H9 (cell line): ENCODE data around the gene CD7. TPM values are rescaled to one million over a fixed set of nuclear protein-coding genes. Genes with fewer than 3 reads are reported as not detected.

Experiments used
- DNase-seq: peaks from one replicate; pipeline ENCODE4 v3.0.0-alpha.2; 2017
- H2AFZ ChIP-seq: one replicate; pipeline ENCODE4 v1.6.1; 2013; ENCODE audit warnings: mild to moderate bottlenecking, low read length, control low read depth, moderate library complexity
- H2AK5ac ChIP-seq: 2 replicates; pipeline ENCODE4 v1.6.1; 2013; ENCODE audit warnings: low read length, control low read depth, mixed read lengths; ENCODE audit not compliant: insufficient read length
- H2BK120ac ChIP-seq: one replicate; pipeline ENCODE4 v1.6.1; 2013; ENCODE audit warnings: low read depth, mild to moderate bottlenecking, low read length, control low read depth, inconsistent platforms; ENCODE audit not compliant: poor library complexity, severe bottlenecking
- H2BK12ac ChIP-seq: 2 replicates; pipeline ENCODE4 v1.6.1; 2013; ENCODE audit warnings: low read length, control low read depth, mixed read lengths, low read depth; ENCODE audit not compliant: insufficient read length
- H2BK15ac ChIP-seq: 2 replicates; pipeline ENCODE4 v1.6.1; 2013; ENCODE audit warnings: low read depth, low read length, control low read depth
- H2BK20ac ChIP-seq: one replicate; pipeline ENCODE4 v1.6.1; 2013; ENCODE audit warnings: low read depth, mild to moderate bottlenecking, low read length, control low read depth, inconsistent platforms; ENCODE audit not compliant: poor library complexity, severe bottlenecking
- H2BK5ac ChIP-seq: 2 replicates; pipeline ENCODE4 v1.6.1; 2013; ENCODE audit warnings: low read length, control low read depth, mixed read lengths; ENCODE audit not compliant: insufficient read length
- H3K14ac ChIP-seq: 2 replicates; pipeline ENCODE4 v1.6.1; 2013; ENCODE audit warnings: low read length, control low read depth; ENCODE audit not compliant: insufficient read depth
- H3K18ac ChIP-seq: 2 replicates; pipeline ENCODE4 v1.6.1; 2013; ENCODE audit warnings: low read depth, mild to moderate bottlenecking, mixed read lengths, low read length, control low read depth; ENCODE audit not compliant: insufficient read length
- H3K23ac ChIP-seq: 2 replicates; pipeline ENCODE4 v1.6.1; 2013; ENCODE audit warnings: low read length, control low read depth, mixed read lengths, low read depth; ENCODE audit not compliant: insufficient read length
- H3K23me2 ChIP-seq: 2 replicates; pipeline ENCODE4 v1.6.1; 2013; ENCODE audit warnings: low read depth, mild to moderate bottlenecking, mixed read lengths, low read length, control low read depth; ENCODE audit not compliant: insufficient read length, poor library complexity, severe bottlenecking
- H3K27ac ChIP-seq: 2 replicates; pipeline ENCODE4 v1.5.1; 2013; ENCODE audit warnings: low read length, control low read depth, mixed read lengths, low read depth; ENCODE audit not compliant: insufficient read length
- H3K27me3 ChIP-seq: 2 replicates; pipeline ENCODE4 v1.6.1; 2013; ENCODE audit warnings: low read length, control low read depth, inconsistent platforms; ENCODE audit not compliant: insufficient read depth
- H3K4ac ChIP-seq: 2 replicates; pipeline ENCODE4 v1.6.1; 2013; ENCODE audit warnings: low read depth, mild to moderate bottlenecking, control low read depth, inconsistent platforms, low read length, moderate library complexity
- H3K4me1 ChIP-seq: 2 replicates; pipeline ENCODE4 v1.6.1; 2013; ENCODE audit warnings: low read length, control low read depth, inconsistent platforms; ENCODE audit not compliant: insufficient read depth
- H3K4me2 ChIP-seq: 2 replicates; pipeline ENCODE4 v1.6.1; 2013; ENCODE audit warnings: low read length, control low read depth, mixed read lengths; ENCODE audit not compliant: insufficient read length, insufficient read depth
- H3K56ac ChIP-seq: 2 replicates; pipeline ENCODE4 v1.6.1; 2013; ENCODE audit warnings: low read depth, mild to moderate bottlenecking, mixed read lengths, low read length, control low read depth; ENCODE audit not compliant: insufficient read length
- H3K79me1 ChIP-seq: 2 replicates; pipeline ENCODE4 v1.6.1; 2013; ENCODE audit warnings: low read depth, mild to moderate bottlenecking, moderate library complexity, low read length, control low read depth, inconsistent platforms; ENCODE audit not compliant: insufficient read depth, poor library complexity, severe bottlenecking
- H3K79me2 ChIP-seq: 2 replicates; pipeline ENCODE4 v1.6.1; 2013; ENCODE audit warnings: low read length, control low read depth, inconsistent platforms; ENCODE audit not compliant: insufficient read depth
- H3K9ac ChIP-seq: 2 replicates; pipeline ENCODE4 v1.6.1; 2013; ENCODE audit warnings: low read length, control low read depth, mixed read lengths; ENCODE audit not compliant: insufficient read length; ENCODE audit errors: extremely low read depth
- H3K9me3 ChIP-seq: one replicate; pipeline ENCODE4 v1.6.1; 2013; ENCODE audit warnings: low read depth, low read length, inconsistent platforms; ENCODE audit not compliant: control insufficient read depth
- H3T11ph ChIP-seq: one replicate; pipeline ENCODE4 v1.6.1; 2013; ENCODE audit warnings: mild to moderate bottlenecking, low read length, control low read depth, inconsistent platforms
- H4K20me1 ChIP-seq: one replicate; pipeline ENCODE4 v1.6.1; 2013; ENCODE audit not compliant: control insufficient read depth, insufficient read length, insufficient read depth
- H4K5ac ChIP-seq: 2 replicates; pipeline ENCODE4 v1.6.1; 2013; ENCODE audit warnings: low read depth, mild to moderate bottlenecking, mixed read lengths, low read length, control low read depth; ENCODE audit not compliant: insufficient read length
- H4K8ac ChIP-seq: replicated peaks from 2 replicates; pipeline ENCODE4 v1.6.1; 2013; ENCODE audit warnings: low read length, control low read depth, mixed read lengths, low read depth; ENCODE audit not compliant: insufficient read length
- H4K91ac ChIP-seq: 2 replicates; pipeline ENCODE4 v1.6.1; 2013; ENCODE audit warnings: low read depth, mild to moderate bottlenecking, moderate library complexity, mixed read lengths, low read length, control low read depth; ENCODE audit not compliant: insufficient read length
- H3K27ac Mint-ChIP-seq, 3 experiments: 2 replicates in 2 of 3; 3 replicates in 1 of 3; pipeline ENCODE4 v1.8.0; 2020 to 2021; ENCODE audit warnings: mixed read lengths in 3 of 3, mild to moderate bottlenecking in 1 of 3, moderate library complexity in 1 of 3
- H3K27me3 Mint-ChIP-seq: 2 replicates; pipeline ENCODE4 v1.8.0; 2021; ENCODE audit warnings: low read depth, mild to moderate bottlenecking, moderate library complexity, mixed read lengths
- H3K36me3 Mint-ChIP-seq, 3 experiments: 2 replicates in 2 of 3; 3 replicates in 1 of 3; pipeline ENCODE4 v1.8.0; 2020 to 2021; ENCODE audit warnings: low read depth in 3 of 3, mixed read lengths in 3 of 3; ENCODE audit not compliant: insufficient read depth in 1 of 3
- H3K4me1 Mint-ChIP-seq, 2 experiments: 2 replicates each; pipeline ENCODE4 v1.8.0; 2020; ENCODE audit warnings: mixed read lengths in 2 of 2
- H3K4me3 Mint-ChIP-seq, 2 experiments: 2 replicates in 1 of 2; 3 replicates in 1 of 2; pipeline ENCODE4 v1.8.0; 2020 to 2021; ENCODE audit warnings: mild to moderate bottlenecking in 2 of 2, mixed read lengths in 2 of 2, moderate library complexity in 1 of 2
- H3K9me3 Mint-ChIP-seq, 2 experiments: 2 replicates in 1 of 2; 3 replicates in 1 of 2; pipeline ENCODE4 v1.8.0; 2020; ENCODE audit warnings: mild to moderate bottlenecking in 2 of 2, mixed read lengths in 2 of 2, moderate library complexity in 1 of 2
- WGBS: extraction: QIAGEN DNeasy Blood & Tissue Kit; methylation state at CpG from one replicate; pipeline ENCODE4 v1.1.7; 2013; ENCODE audit warnings: missing lambda C conversion rate, low lambda C conversion rate, mixed read lengths; ENCODE audit not compliant: insufficient read length; ENCODE audit errors: extremely low coverage; 5-methylcytosine and 5-hydroxymethylcytosine counted together
- total RNA-seq: library from RNA; stranded (reverse); gene quantifications from 2 replicates; pipeline ENCODE4 v1.2.1, GENCODE V29; 2021
- TF ChIP-seq, protein P1 (sequence below): fragments of 200-600 bp; sonication (generic); conservative IDR thresholded peaks from 3 replicates; pipeline ENCODE4 v1.8.0; 2021; ENCODE audit warnings: antibody characterized with exemption, mild to moderate bottlenecking

The CD7 gene
- total RNA-seq, 1 experiment from 2014 or later = 0.35 TPM

GRCh38 chr17:82314727-82315605, 2.4 kb downstream of the CD7 start:
- H3K79me2 ChIP-seq = no peaks in the 10 kb centered on the region
- Mint-ChIP-seq H3K27me3 (peaks cover 23% of the 10 kb centered on the region), H3K36me3 (no peaks in the 10 kb centered on the region), H3K4me1 (peaks cover 2 to 13% of the 10 kb centered on the region in 2 experiments; a peak in 3 of 4 replicates), H3K27ac (no peak overlapping the region), H3K4me3 (no peak overlapping the region; a peak in 1 of 5 replicates), H3K9me3 (no peaks in the 10 kb centered on the region)
- no peak overlapping the region for H3T11ph ChIP-seq
- no peak overlapping the region for H2AK5ac ChIP-seq
- TF ChIP-seq, protein P1, sequence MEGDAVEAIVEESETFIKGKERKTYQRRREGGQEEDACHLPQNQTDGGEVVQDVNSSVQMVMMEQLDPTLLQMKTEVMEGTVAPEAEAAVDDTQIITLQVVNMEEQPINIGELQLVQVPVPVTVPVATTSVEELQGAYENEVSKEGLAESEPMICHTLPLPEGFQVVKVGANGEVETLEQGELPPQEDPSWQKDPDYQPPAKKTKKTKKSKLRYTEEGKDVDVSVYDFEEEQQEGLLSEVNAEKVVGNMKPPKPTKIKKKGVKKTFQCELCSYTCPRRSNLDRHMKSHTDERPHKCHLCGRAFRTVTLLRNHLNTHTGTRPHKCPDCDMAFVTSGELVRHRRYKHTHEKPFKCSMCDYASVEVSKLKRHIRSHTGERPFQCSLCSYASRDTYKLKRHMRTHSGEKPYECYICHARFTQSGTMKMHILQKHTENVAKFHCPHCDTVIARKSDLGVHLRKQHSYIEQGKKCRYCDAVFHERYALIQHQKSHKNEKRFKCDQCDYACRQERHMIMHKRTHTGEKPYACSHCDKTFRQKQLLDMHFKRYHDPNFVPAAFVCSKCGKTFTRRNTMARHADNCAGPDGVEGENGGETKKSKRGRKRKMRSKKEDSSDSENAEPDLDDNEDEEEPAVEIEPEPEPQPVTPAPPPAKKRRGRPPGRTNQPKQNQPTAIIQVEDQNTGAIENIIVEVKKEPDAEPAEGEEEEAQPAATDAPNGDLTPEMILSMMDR = no peak
- H3K18ac ChIP-seq = no peak overlapping the region
- no peak overlapping the region for H2AFZ ChIP-seq
- no peak overlapping the region for H4K8ac ChIP-seq
- H3K79me1 ChIP-seq = no peaks in the 10 kb centered on the region
- no peak overlapping the region for H2BK120ac ChIP-seq
- H2BK12ac ChIP-seq = no peak overlapping the region
- H3K56ac ChIP-seq = no peak overlapping the region
- no peak overlapping the region for H2BK20ac ChIP-seq
- H3K23ac ChIP-seq = no peak overlapping the region
- no peak overlapping the region for H3K14ac ChIP-seq
- H3K9ac ChIP-seq = no peak overlapping the region
- no CpG with 5 or more reads among the region's 32 CpGs for WGBS
- H3K27ac ChIP-seq = no peak overlapping the region
- no peak overlapping the region for H3K4me2 ChIP-seq
- H4K91ac ChIP-seq = no peak overlapping the region
- H4K5ac ChIP-seq = no peak overlapping the region
- H2BK15ac ChIP-seq = no peak overlapping the region
- DNase-seq = no peak
- H2BK5ac ChIP-seq = no peak overlapping the region
- no peaks in the 10 kb centered on the region for H3K27me3 ChIP-seq
- H3K9me3 ChIP-seq = no peaks in the 10 kb centered on the region
- H3K4ac ChIP-seq = no peak overlapping the region
- H4K20me1 ChIP-seq = peaks cover 6% of the 10 kb centered on the region
- H3K23me2 ChIP-seq = peaks cover 6% of the 10 kb centered on the region
- H3K4me1 ChIP-seq = no peaks in the 10 kb centered on the region
